GM21786 (cell line): ENCODE results near the gene SOAT1.

Experiments used
- ATAC-seq: cut with Tn5 transposase; IDR thresholded peaks from one replicate; pipeline ENCODE4 v1.9.1; 2021; ENCODE audit not compliant: unreplicated experiment

SOAT1 gene

DNA sequence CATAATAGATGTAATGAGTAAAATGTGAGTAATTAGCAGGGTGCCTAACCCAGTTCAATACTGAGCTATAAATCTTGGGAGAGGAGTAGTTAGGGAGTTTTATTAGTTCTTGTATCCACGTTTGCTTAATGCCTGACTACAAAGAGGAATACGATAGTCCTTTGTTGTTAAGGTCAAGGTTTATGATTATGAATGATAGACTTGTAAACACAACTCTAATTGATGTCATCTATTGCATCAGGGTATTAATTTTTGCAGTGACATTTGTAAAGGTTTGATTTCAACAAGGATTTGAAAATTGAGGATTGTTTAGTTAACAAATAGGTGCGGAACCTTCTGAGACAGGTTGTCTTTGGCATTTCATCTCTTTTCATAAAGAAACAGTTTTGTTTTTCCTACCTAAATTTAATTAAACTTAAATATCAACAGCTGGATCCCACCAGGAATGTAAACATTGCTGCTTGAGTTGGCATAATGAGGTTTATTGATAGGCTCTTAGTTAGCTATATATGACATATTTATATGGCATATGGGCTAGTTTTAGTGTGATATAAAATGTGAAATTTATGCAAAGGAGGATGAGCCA is 9.7 kb downstream of the SOAT1 start:
- no peak for ATAC-seq

DNA sequence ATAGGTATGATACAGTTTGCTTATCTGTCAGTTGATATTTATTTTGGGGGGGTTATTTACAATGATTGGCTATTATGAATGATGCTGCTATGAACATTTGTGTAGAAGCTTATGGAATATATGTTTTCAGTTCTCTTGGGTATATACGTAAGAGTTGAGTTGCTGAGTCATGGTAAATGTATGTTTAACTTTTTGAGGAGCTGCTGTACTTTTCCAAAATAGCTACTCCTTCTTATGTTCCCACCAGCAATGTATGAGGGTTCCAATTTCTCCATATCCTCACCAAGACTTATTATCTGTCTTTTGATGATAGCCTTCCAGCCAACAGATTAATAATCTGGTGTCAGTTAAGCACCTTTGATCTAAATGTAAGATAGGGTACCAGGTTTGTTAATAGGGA is 11.9 kb downstream of the SOAT1 start:
- no peak for ATAC-seq

DNA sequence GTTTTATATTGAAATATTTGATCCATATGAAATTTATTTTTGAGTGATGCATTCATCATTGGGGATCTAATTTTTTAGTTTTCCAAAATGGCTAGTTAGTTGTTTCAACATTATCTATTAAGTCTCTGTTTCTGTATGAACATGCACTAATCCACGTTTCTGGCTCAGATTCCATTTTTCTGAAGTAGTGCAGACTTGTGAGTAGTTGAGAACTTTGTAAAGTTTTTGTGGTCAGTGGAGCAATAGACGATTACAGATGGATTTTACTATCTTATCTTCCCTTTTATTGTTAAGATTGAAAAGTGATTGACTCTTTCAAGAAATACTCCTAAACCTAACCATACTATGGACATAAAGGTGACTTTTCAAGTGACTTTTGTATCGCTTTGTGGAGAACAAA is 16.7 kb downstream of the SOAT1 start:
- ATAC-seq: no peak

DNA sequence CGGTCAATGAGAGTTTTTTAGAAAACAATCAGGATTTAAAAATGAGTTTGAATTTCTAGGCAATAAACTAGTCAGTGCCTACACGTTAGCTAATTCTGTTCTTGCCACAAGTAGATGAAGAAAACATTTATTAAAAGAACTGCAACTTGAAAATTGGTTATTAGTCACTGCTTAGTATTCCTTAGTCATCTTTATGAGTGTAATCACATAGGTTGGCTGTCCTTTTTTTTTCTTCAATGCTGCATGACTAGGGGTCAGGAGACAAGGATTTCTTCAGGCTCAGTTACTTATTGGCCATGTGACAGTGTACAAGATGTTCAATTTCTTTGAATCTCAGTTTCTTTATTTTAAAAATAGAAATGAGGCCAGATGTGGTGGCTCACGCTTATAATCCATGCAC is 17.1 kb downstream of the SOAT1 start:
- ATAC-seq: no peak

DNA sequence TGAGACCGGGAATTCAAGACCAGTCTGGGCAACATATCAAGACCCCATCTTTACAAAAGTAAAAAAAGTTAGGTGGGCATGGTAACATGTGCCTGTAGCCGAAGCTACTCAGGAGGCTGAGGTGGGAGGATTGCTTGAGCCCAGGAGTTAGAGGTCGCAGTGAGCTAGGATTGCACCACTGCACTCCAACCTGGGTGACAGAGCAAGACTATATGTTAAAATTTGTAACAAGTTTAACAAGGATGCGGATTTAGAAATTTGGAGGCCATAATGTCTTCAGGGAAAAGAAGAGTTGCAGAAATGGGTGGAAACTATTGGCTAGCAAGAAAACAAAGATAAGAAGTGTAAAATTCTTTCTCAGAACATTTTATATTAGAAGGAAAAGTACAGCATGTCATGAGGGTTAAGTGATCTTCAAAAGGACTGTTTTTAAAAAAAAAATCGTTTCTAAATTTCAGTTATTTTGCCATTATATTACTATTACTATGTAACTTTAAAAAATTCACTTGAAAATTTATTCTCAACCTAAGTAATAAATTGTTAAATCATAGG is 17.6 kb downstream of the SOAT1 start:
- no peak for ATAC-seq

DNA sequence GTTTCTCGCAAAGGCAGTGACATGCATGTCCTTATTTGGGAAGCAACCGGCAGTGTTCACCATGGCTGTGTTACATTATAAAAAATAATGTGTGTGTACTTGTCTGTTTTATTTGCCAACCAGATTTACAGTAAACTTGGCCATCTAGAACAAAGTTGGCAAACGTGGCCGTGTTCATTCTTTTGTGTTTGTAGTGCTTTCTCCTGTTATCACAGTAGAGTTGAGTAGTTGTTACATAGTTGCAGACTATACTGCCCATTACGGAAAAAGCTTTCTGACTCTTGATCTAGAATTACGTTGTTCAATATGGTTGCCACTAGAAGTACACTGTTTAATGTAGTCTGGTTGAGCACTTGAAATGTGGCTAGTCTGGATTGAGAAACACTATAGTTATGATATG is 19.4 kb downstream of the SOAT1 start:
- ATAC-seq: no peak

DNA sequence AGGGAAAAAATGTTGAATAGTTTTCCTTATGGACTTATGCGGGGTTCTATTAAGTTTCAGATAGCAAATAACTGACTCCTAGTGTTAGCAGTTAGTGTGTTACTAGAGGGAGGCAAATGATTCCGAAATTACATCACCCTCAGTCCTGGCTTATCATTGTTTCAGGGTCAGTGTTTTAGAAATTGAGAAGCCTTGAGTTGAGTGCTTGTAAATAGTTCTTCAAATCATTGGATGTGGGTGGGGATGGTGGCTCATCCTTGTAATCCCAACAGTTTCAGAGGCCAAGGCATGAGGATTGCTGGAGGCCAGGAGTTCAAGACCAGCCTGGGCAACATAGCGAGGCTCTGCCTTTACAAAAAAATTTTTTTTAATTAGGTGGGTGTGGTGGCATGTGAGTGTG is 21.3 kb downstream of the SOAT1 start:
- no peak for ATAC-seq

DNA sequence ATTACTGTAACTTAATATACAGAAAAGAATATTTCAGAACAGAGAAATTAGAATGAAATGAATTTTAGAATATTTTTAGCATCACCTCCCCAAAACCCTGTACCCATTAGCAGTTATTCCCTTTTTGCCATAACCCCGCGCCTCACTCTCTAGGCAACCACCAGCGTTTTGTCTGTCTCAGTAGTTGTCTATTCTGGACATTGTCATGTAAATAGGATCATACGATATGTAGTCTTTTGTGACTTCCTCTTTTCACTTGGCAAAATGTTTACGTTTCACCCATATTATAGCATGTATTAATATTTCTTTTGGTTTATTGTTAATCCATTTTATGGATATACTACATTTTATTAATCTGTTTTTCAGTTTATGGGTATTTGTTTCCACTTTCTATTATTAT is 24.9 kb downstream of the SOAT1 start:
- no peak for ATAC-seq

DNA sequence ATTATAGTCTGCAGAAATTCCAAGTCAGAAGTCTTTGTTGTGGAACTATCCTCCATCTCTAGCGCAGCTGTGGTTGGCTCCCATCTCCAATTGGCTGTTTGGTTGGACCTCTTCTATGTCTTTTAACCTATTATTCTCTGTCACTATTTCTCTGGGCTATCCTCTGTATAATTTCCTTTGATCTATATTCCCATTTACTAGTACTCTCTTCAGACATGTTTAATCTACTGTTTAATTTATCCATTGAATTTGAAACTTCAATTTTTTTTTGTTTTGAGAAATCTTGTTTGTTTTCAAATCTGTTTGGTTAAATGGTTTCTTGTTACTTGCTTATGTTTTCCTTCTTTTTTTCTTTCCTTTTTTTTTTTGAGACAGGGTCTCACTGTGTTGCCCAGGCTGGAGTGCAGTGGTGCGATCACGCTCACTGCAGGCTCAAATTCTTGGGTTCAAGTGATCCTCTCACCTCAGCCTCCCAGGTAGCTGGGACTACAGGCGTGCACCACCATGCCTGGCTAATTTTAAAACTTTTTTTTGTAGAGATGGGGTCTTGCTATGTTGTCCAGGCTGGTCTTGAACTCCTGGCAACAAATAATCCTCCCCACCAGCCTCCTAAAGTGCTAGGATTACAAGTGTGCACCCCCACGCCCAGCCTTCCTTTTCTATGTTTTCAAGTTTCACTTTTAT is 28.1 kb downstream of the SOAT1 start:
- ATAC-seq: no peak

DNA sequence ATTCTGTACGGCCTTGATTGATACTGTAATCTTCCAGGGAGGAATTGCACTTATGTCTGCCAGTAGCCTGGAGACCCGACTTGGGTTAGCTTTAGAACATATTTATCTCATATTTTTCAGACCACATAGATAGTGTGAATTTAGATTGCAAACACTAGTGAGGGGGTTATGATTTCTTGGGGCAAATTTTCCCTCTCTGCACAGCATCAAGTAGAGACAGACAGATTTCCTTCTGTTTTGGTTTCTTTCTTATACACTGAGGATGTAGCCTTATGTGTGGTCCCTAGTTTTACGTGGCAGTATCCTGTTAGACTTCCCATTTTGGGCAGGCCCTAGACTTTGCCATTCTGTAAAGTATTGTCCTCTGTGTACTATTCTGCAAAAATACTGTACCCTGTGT is 29.0 kb downstream of the SOAT1 start:
- no peak for ATAC-seq

DNA sequence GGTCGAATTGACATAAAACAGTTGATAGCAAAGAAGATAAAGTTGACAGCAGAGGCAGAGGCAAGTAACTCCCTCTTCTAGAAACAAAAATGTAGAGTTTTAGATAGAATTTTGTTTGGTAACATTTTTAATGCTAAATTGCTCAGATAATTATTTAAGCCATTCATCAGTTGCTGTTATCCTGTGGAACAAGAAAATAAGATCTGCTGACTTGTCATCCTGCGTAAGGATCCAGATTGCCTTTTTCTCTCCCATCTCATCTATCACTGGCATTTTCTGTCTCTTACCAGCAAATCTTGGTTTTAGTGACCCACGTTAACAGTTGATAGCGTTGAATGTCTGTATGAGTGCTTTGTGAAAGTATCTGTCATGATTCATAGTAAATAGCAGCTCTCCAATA is 29.8 kb downstream of the SOAT1 start:
- no peak for ATAC-seq

DNA sequence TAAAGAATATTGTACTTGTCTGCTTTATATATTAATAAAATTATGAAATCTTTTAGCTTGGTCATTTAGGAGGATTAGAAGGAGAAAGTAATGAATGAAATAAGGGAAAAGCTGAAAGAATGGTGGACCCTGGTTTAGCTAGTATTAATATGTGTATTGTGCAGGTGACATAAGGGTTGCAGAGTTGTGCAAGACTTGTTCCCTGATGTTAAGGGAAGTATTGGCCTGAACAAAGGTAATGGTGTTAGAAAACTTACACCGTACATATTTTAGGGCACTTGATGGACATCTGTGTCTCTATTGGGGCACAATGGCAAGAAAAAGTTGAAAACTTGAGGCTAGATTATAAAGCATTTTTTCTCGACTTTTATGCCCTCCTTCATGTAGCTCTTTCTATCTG is 32.2 kb downstream of the SOAT1 start:
- no peak for ATAC-seq

DNA sequence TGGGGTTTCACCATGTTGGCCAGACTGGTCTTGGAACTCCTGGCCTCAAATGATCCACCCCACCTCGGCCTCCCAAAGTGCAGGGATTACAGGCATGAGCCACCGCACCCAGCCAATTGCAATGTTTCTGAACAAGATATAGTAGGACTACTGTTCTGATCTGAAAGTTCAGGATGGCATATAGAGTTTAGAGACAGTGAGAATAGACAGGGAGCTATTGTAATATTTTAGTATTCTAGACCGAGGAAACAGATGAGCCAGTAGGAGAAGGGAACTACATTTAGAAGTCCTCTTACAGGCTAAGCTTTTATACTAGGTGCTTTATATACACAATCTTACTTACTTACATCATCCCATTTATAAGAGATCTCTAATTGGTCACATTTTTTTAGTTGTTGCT is 33.1 kb downstream of the SOAT1 start:
- no peak for ATAC-seq

DNA sequence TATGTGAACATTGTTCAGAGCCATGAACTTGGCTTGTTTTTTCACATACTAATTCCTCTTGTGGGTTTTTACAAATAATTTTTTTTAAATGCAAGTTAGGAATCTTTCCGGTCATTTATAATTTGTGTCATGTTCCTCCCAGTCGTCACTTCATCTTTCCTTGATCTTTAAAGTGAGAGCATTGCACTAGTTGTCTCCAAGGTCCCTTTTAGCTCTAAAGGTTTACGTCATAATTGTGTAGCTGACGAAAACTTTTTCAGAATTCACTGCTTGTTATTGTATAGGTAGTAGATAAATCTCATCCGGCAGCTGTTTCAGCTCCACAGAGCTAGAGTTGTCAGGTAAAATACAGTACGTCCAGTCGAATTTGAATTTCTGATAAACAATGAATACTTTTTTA is 33.6 kb downstream of the SOAT1 start:
- no peak for ATAC-seq

DNA sequence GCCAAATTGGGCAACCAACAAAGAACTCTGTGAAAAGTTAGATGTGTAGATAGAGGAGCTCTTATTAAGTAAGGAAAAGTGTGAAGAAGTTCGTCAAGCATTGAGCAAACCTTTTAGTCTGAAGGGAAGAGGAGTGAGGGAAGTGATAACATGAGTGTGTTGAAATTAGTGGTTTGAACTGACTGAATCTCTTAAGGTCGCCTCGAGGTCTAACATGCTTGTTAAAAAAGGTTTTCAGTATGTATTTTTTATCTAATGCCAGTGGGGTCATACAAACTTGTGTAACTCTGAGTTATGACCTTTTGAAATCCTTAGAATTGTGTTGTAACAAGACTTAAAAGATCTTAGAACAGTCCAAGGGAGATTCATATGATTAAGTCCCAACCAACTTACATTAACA is 34.1 kb downstream of the SOAT1 start:
- no peak for ATAC-seq

DNA sequence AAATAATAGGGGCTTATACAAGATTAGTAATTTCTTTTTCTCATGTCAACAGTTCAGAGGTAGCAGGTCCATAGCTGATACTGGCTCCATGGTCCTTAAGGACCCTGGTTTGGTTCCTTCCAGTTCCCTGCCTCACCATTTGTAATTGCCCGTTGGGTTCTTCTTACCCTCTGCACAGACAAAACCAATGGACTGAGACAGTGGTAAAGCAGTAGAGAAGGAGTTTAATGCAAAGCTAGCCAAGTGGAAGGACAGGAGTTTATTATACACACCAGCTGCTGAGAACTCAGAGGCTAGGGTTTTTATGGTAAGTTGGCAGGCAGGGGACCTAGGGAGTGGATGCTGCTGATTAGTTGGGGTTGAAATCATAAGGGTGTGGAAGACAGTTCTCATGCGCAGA is 36.3 kb downstream of the SOAT1 start:
- ATAC-seq: no peak

DNA sequence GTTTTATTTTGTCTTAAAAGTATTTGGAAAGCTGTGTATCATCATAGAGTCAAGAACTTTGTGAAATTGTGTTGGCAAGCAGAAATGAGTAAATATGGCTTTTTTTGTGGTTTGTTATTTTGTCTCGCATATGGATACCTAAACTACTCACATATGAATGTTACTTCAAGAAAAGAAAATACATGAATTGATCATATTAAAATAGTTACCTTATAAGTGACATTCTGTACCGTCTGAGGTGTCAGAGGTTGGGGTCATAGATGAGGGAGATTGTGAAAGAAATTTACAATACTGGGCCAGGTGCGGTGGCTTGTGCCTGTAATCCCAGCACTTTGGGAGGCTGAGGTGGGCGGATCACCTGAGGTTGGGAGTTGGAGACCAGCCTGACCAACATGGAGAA is 40.8 kb downstream of the SOAT1 start:
- no peak for ATAC-seq

DNA sequence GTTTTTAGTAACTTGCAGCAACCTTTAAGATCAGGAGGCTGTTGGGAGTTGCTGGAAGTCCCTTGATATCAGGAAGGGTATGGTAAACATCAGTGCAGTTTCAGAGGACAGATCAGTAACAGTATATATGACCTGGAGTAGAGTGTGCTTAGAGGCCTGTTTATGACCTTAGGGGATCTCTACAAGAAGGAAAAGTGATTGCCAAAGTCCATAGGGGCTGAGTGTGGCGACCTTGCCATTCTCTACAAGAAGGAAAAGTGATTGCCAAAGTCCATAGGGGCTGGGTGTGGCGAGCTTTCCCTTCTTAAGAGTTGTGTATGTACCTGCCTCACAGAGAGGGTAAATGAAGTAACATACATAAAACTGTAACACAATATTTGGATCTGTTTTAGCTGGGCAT is 43.7 kb downstream of the SOAT1 start:
- no peak for ATAC-seq

DNA sequence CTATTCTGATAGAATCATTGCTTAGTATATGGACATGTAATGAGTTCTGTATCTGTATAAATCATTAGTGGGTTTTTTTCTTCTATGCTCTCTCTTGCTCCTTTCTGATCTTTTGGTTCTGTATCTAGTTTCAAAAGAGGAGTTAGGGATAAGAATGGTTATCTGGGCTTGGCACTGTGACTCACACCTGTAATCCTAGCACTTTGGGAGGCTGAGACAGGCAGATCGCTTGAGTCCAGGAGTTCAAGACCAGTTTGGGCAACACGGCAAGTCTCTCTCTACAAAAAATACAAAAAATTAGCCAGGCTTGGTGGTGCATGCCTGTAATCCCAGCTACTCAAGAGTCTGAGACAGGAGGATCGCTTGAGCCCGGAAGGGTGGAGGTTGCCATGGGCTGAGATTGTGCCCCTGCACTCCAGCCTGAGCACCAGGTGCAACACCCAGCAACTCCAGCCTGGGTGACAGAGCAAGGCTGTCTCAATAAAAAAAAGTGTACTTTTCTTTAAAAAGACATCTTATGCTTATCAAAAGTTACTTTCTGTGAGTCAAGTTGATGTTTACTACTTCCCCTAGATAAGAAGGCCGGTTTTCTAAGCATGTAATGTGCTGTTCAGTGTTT is 44.5 kb downstream of the SOAT1 start:
- ATAC-seq: no peak

DNA sequence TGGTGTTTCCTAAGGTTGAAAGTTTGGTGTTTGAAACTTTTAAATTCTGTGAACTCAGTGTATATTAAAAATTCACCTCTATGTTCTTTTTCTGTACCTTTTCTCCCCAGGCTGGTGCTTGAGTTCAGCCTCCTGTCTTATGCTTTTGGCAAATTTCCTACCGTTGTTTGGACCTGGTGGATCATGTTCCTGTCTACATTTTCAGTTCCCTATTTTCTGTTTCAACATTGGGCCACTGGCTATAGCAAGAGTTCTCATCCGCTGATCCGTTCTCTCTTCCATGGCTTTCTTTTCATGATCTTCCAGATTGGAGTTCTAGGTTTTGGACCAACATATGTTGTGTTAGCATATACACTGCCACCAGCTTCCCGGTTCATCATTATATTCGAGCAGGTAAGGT is 47.3 kb downstream of the SOAT1 start:
- no peak for ATAC-seq

DNA sequence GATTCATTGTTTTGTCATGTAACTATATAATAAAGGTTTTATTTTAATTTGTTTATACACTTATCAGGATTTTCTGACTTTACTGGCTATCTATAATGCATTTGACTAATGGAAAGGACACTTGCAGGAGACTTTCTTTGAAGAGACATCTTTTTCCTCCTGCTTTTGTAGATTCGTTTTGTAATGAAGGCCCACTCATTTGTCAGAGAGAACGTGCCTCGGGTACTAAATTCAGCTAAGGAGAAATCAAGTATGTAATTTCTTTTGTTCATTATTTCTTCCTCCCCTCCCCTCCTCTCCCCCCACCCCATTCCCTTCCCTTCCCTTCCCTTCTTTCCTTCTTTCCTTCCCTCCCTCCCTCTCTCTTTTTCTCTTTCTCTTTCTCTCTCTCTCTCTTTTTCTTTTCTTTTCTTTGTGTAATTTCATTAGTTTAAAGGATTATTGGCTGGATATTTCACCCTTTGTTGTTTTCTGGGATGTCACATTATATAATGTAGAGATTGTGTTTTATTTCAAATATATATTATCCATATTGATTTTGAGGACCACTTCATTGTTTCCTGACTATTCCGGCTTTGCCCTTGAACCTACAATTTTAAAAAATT is 48.4 kb downstream of the SOAT1 start:
- ATAC-seq: no peak

DNA sequence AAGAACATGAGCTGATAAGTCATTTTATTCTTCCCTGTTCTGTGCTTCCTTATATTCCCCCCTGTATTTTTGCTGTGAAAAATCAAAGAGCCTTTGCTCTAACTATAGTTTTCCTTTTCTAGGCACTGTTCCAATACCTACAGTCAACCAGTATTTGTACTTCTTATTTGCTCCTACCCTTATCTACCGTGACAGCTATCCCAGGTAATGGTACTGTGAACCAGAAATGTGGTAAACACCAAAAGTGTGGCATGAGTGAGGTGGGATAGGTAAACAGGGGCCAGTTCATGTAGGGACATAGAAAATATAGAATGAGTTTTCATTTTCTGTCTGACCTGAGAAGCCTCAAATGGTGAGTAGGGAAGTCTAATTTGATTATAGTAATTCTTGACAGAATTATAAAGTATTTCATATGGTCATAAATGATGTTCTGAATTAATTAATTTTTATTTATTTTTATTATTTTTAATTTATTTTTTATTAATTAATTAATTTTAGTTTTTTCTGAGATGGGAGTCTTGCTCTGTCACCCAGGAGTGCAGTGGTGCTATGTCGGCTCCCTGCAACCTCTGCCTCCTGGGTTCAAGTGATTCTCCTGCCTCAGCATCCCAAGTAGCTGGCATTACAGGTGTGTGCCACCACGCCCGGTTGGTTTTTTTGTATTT is 49.3 kb downstream of the SOAT1 start:
- ATAC-seq: no peak
